NCI-H82 treated with DMSO at 0.1 percent for 48 hours (cell line): ENCODE results near the gene DNAJC12.
"Not testable (repeated sequence)": the region's sequence is repeated elsewhere in the genome, so short reads cannot be mapped to it uniquely, and the experiment has no call there.

Source experiments
- DNase-seq: peaks from one replicate; lab custom pipeline; 2025; ENCODE audit not compliant: unreplicated experiment; lab: John Stamatoyannopoulos, UW

The DNAJC12 gene

DNA sequence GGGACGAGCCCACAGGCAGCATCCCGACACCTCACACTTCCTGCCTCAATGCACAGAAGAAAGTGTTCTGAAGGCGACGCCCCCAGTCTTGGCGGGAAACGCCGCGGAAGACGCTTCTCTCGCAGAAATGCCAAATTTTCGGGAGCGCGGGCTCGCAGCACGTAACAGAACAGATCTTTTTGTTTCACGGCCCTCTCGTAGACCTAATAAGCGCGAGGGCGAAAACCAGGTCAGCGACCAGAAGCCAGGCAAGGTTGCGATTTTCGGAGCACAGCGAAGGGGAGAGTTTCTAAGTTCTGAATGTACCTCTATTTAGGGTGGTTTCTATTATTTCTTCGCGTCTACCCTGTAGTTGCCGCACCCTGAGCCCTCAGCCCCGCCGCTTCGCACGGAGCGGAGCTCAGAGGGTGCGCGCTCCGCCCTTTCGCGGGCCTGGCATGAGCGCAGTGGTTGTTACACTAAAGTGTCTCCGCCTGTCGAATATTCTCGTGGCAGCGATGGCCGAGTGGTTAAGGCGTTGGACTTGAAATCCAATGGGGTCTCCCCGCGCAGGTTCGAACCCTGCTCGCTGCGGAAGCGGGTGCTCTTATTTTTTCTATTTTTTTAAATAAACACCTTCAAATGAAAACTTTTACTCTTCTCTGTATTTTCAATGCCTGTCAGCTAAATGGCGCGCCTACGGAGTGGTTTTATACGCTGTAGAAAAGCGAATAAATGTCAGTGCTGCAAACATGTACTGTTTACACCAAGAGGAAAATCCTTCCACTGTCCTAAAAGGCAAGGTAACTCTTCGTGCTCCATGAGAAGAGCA lies 73.8 kb downstream of the DNAJC12 start:
- peak; percentile 85 for DNase-seq

DNA sequence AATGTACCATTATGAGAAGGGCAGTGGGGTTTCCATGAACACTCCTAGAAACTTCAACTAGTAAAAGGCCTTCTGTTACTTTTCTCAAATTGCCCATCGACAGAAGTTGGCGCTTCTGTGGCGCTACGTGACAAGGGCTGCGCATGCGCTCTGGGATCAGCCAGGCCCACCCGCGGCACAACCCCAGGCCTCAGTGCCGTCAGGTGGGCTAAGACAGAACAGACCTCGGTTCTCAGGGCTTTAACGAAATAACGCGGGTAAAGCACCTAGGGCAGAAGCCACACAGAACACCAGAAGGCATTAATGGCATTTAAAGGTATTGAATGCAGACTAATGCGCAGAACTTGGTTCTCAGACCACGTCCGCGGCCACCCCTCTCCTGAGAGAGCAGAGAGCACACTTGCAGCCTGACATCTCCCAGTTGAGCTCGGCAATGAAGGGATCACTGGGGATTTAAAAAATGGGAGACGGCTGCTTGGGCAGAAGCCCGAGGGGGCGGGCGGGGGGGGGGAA lies 74.4 kb downstream of the DNAJC12 start:
- peak; percentile 76 for DNase-seq

DNA sequence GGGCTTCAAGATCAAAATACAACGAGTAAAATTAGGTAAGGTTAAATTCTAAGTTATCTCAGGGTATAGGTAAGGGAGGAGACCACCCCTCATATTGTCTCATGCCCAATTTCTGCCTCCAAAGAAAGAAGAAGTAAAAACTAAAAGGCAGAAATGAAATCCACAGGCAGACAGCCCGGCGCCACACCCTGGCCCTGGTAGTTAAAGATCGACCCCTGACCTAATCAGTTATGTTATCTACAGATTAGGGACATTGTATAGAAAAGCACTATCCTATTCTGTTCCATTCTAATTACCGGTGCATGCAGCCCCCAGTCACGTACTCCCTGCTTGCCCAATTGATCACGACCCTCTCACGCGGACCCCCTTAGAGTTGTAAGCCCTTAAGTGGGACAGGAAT lies 75.4 kb downstream of the DNAJC12 start:
- not testable (repeated sequence) for DNase-seq

DNA sequence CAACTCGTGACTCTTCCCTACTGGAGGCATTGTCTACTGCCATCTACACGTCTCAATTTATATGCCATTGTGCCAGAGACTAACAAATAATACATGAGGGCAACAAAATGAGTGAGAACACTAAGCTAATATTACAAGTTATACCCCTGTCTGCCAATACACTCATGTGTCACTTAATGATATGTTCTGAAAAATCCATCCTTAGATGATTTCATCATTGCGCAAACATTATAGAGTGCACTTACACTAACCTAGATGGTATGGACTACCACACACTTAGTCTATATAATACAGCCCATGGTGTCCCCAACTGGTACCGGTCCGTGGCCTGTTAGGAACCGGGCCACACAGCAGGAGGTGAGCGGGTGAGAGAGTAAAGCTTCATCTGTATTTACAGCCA lies 77.7 kb downstream of the DNAJC12 start:
- DNase-seq, result no peak
